Measurements from ENCODE around the gene CASK. TPM values are rescaled to one million over a fixed set of nuclear protein-coding genes. Genes with fewer than 3 reads are reported as not detected.

Gene CASK
- polyA plus RNA-seq, 3 donors = 5.5 to 8.5 (median 6.9) TPM

GRCh38 chrX:41559235-41560052 is 363.9 kb downstream of the CASK start:
- no peak overlapping the region for H3K27ac ChIP-seq (ENCODE audit: low read depth, low read length)
- 9 to 49% (median 34%) methylated on average over 7 of the region's 7 CpGs for WGBS, 3 donors

- H3K27ac ChIP-seq (ENCODE audit: low read depth, low read length) = no peak overlapping the region
- 5 to 20% (median 19%) methylated on average over 2 of the region's 2 CpGs for WGBS, 3 donors
Observed at GRCh38 chrX:41558531-41558930, 364.8 kb downstream of the CASK start.

GRCh38 chrX:41556958-41557357 is 366.4 kb downstream of the CASK start:
- WGBS, 3 donors = 49 to 89% (median 56%) methylated on average over 2 of the region's 2 CpGs
- no peak overlapping the region for H3K27ac ChIP-seq (ENCODE audit: low read depth, low read length)

- WGBS, 3 donors = 71 to 87% (median 72%) methylated on average over 6 of the region's 6 CpGs
- H3K27ac ChIP-seq (ENCODE audit: low read depth, low read length) = no peak overlapping the region
Observed at GRCh38 chrX:41553688-41554087, 369.7 kb downstream of the CASK start.

GRCh38 chrX:41548411-41548810 is 374.9 kb downstream of the CASK start:
- H3K27ac ChIP-seq (ENCODE audit: low read depth, low read length) = no peak overlapping the region
- 74 to 94% (median 88%) methylated on average over 4 of the region's 4 CpGs for WGBS, 3 donors

GRCh38 chrX:41543668-41544067 is 379.7 kb downstream of the CASK start:
- no peak overlapping the region for H3K27ac ChIP-seq (ENCODE audit: low read depth, low read length)
- 87 to 99% (median 98%) methylated on average over 4 of the region's 4 CpGs for whole genome bisulfite sequencing, 3 donors

- no peak overlapping the region for H3K27ac ChIP-seq (ENCODE audit: low read depth, low read length)
- WGBS, 3 donors = 85 to 92% (median 90%) methylated on average over 1 of the region's 1 CpG
Observed at GRCh38 chrX:41543025-41543424, 380.3 kb downstream of the CASK start.

- no peak overlapping the region for H3K27ac ChIP-seq (ENCODE audit: low read depth, low read length)
- 72 to 76% (median 75%) methylated on average over 1 of the region's 1 CpG for WGBS, 3 donors
Observed at GRCh38 chrX:41542536-41542935, 380.8 kb downstream of the CASK start.

GRCh38 chrX:41542135-41542534 is 381.2 kb downstream of the CASK start:
- 64 to 85% (median 80%) methylated on average over 4 of the region's 4 CpGs for WGBS, 3 donors
- no peak overlapping the region for H3K27ac ChIP-seq (ENCODE audit: low read depth, low read length)

GRCh38 chrX:41541386-41541785 is 382.0 kb downstream of the CASK start:
- WGBS, 3 donors = 63 to 92% (median 72%) methylated on average over 2 of the region's 2 CpGs
- H3K27ac ChIP-seq (ENCODE audit: low read depth, low read length) = no peak overlapping the region

- H3K27ac ChIP-seq (ENCODE audit: low read depth, low read length) = no peak overlapping the region
- whole genome bisulfite sequencing, 3 donors = 81 to 94% (median 94%) methylated on average over 4 of the region's 4 CpGs
Observed at GRCh38 chrX:41538707-41539106, 384.6 kb downstream of the CASK start.

- H3K27ac ChIP-seq (ENCODE audit: low read depth, low read length) = no peak overlapping the region
Observed at GRCh38 chrX:41530085-41530484, 393.3 kb downstream of the CASK start.

GRCh38 chrX:41529221-41529620 is 394.1 kb downstream of the CASK start:
- WGBS, 3 donors = 86 to 98% (median 92%) methylated on average over 6 to 11 of the region's 11 CpGs
- no peak overlapping the region for H3K27ac ChIP-seq (ENCODE audit: low read depth, low read length)

GRCh38 chrX:41528784-41529183 is 394.6 kb downstream of the CASK start:
- 80 to 95% (median 93%) methylated on average over 5 to 7 of the region's 7 CpGs for WGBS, 3 donors
- H3K27ac ChIP-seq (ENCODE audit: low read depth, low read length) = no peak overlapping the region

GRCh38 chrX:41526925-41527324 is 396.4 kb downstream of the CASK start:
- H3K27ac ChIP-seq (ENCODE audit: low read depth, low read length) = no peak overlapping the region
- 85 to 99% (median 89%) methylated on average over 5 of the region's 5 CpGs for WGBS, 3 donors

GRCh38 chrX:41526271-41526670 is 397.1 kb downstream of the CASK start:
- no peak overlapping the region for H3K27ac ChIP-seq (ENCODE audit: low read depth, low read length)
- 85 to 92% (median 86%) methylated on average over 2 of the region's 2 CpGs for WGBS, 3 donors

- no peak overlapping the region for H3K27ac ChIP-seq (ENCODE audit: low read depth, low read length)
- WGBS, 3 donors = 59 to 89% (median 74%) methylated on average over 4 of the region's 4 CpGs
Observed at GRCh38 chrX:41522671-41523070, 400.7 kb downstream of the CASK start.

- WGBS, 3 donors = 61 to 100% (median 90%) methylated on average over 2 of the region's 2 CpGs
- H3K27ac ChIP-seq (ENCODE audit: low read depth, low read length) = no peak overlapping the region
Observed at GRCh38 chrX:41522081-41522480, 401.3 kb downstream of the CASK start.

- 88 to 93% (median 89%) methylated on average over 5 of the region's 5 CpGs for WGBS, 3 donors
- H3K27ac ChIP-seq (ENCODE audit: low read depth, low read length) = no peak overlapping the region
Observed at GRCh38 chrX:41519468-41519867, 403.9 kb downstream of the CASK start.

GRCh38 chrX:41518841-41519220 is 404.5 kb downstream of the CASK start:
- no peak overlapping the region for H3K27ac ChIP-seq (ENCODE audit: low read depth, low read length)
- 69 to 74% (median 70%) methylated on average over 4 to 5 of the region's 5 CpGs for WGBS, 3 donors

Measured in adipose tissue (tissue), 3 donors.